ENCODE results near the gene ABCA12.

DNA sequence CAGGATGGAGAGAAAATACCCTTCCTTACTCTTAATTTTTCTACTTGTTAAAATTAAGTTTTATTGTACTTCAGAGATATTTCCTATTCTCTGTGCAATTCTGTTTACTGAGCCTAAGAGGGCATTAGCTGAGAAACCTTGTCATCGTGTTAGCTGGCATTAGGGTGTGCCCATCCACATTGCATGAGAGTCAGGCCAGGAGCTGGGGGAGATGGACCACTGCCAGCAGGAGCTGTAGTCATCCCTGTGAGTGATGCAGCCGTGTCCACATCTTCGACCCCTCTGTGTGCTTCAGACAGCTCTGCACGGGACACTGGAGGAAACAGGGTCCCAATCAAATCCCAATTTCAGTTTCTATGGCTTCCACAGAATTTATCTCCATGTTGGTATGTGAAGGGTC lies 34.2 kb downstream of the ABCA12 start:
- TF ChIP-seq ELF4 (IDR thresholded peaks at IDR 0.05) (no peak), NFRKB (IDR thresholded peaks at IDR 0.05) (no peak), SUZ12 (IDR thresholded peaks at IDR 0.05) (no peak)

All from HEK293T (cell line).